Amniotic stem cell (primary cell): ENCODE data around the gene TSNAXIP1.

Experiments used
- DNase-seq: peaks from one replicate; lab custom pipeline; 2025; lab: John Stamatoyannopoulos, UW

The TSNAXIP1 gene

GRCh38 chr16:67782567-67783352 lies 23.9 kb upstream of the TSNAXIP1 start:
- DNase-seq, result no peak

- no peak for DNase-seq
These were observed 23.4 kb upstream of the TSNAXIP1 start for GRCh38 chr16:67783353-67783725.

- DNase-seq, result no peak
These were observed 20.2 kb upstream of the TSNAXIP1 start for GRCh38 chr16:67786491-67786890.

- no peak for DNase-seq
These were observed 16.6 kb upstream of the TSNAXIP1 start for GRCh38 chr16:67790071-67790470.

GRCh38 chr16:67796099-67796718 lies 10.5 kb upstream of the TSNAXIP1 start:
- no peak for DNase-seq

- no peak for DNase-seq
These were observed 6.3 kb upstream of the TSNAXIP1 start for GRCh38 chr16:67800338-67800926.

GRCh38 chr16:67801241-67801640 lies 5.4 kb upstream of the TSNAXIP1 start:
- no peak for DNase-seq

- DNase-seq, result no peak
These were observed 4.8 kb upstream of the TSNAXIP1 start for GRCh38 chr16:67801883-67802282.

GRCh38 chr16:67803894-67804293 lies 2.8 kb upstream of the TSNAXIP1 start:
- DNase-seq, result no peak

GRCh38 chr16:67804853-67805542 lies 1.7 kb upstream of the TSNAXIP1 start:
- no peak for DNase-seq

- DNase-seq, result no peak
These were observed 816 bp upstream of the TSNAXIP1 start for GRCh38 chr16:67805718-67806427.

- DNase-seq, result no peak
These were observed 526 bp downstream of the TSNAXIP1 start for GRCh38 chr16:67807148-67807682.

GRCh38 chr16:67811899-67812298 lies 5.2 kb downstream of the TSNAXIP1 start:
- DNase-seq, result no peak

- DNase-seq, result no peak
These were observed 7.9 kb downstream of the TSNAXIP1 start for GRCh38 chr16:67814567-67814966.

- DNase-seq, result no peak
These were observed 14.0 kb downstream of the TSNAXIP1 start for GRCh38 chr16:67820608-67821259.

GRCh38 chr16:67822511-67822910 lies 15.8 kb downstream of the TSNAXIP1 start:
- DNase-seq, result no peak

- no peak for DNase-seq
These were observed 18.4 kb downstream of the TSNAXIP1 start for GRCh38 chr16:67825119-67825518.

GRCh38 chr16:67825906-67826305 lies 19.2 kb downstream of the TSNAXIP1 start:
- DNase-seq, result no peak

GRCh38 chr16:67828651-67829050 lies 22.0 kb downstream of the TSNAXIP1 start:
- no peak for DNase-seq

- peak; percentile 57 for DNase-seq
These were observed 26.3 kb downstream of the TSNAXIP1 start for GRCh38 chr16:67833030-67833414.
